Neural cell (in vitro differentiated cells): ENCODE results near the gene ELMOD1.

ENCODE experiments used
- CTCF ChIP-seq: fragments of 450-650 bp; IDR thresholded peaks from 2 replicates; pipeline ENCODE4 v1.5.1; 2014; ENCODE audit warnings: antibody characterized with exemption, mild to moderate bottlenecking, moderate library complexity; ENCODE audit not compliant: poor library complexity, severe bottlenecking
- EP300 ChIP-seq: fragments of 450-650 bp; conservative IDR thresholded peaks from 2 replicates; pipeline ENCODE4 v1.6.1; 2014; ENCODE audit warnings: antibody characterized with exemption, mild to moderate bottlenecking, moderate library complexity; ENCODE audit not compliant: poor library complexity, severe bottlenecking
- EZH2 ChIP-seq: fragments of 200-600, 300-800 bp; shearing (Covaris generic), sonication (generic); IDR thresholded peaks from 2 replicates; pipeline ENCODE4 v1.6.1; 2014; ENCODE audit warnings: antibody characterized with exemption, low read length, borderline replicate concordance, mild to moderate bottlenecking; ENCODE audit not compliant: insufficient read depth, poor library complexity, severe bottlenecking
- POLR2AphosphoS5 ChIP-seq: IDR thresholded peaks from 2 replicates; pipeline ENCODE4 v1.6.1; 2012
- RAD21 ChIP-seq: fragments of 450-650 bp; conservative IDR thresholded peaks from 2 replicates; pipeline ENCODE4 v1.6.1; 2014; ENCODE audit warnings: antibody characterized with exemption, mild to moderate bottlenecking, moderate library complexity
- SMC3 ChIP-seq: fragments of 450-650 bp; conservative IDR thresholded peaks from 2 replicates; pipeline ENCODE4 v1.6.1; 2014; ENCODE audit warnings: antibody characterized with exemption, mild to moderate bottlenecking, moderate library complexity; ENCODE audit not compliant: poor library complexity

DNA sequence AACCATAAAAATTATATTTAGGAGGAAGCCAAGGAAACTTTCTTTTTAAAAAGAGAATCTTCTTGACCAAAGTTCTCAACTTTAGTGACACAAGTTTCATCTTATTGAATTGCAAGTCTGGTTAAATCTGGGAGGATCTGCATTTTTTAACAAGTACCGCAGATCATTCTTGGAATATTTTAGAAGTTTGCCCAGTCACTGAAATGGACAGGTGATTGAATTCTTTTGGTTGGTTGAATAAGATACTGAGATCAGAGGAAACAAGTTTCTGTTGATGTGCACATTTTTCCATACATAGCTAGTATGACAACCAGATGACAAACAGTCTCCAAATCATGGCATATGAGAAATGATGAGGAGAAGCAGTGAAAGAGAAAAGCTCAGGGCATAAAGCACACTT lies 70.7 kb downstream of the ELMOD1 start:
- TF ChIP-seq POLR2AphosphoS5 (no peak), SMC3 (no peak), CTCF (no peak), RAD21 (no peak), EP300 (no peak), EZH2 (no peak)
